ENCODE results near the gene C12orf42.

GRCh38 chr12:103442822-103443221 is 52.9 kb downstream of the C12orf42 start:
- TF ChIP-seq, protein P1, sequence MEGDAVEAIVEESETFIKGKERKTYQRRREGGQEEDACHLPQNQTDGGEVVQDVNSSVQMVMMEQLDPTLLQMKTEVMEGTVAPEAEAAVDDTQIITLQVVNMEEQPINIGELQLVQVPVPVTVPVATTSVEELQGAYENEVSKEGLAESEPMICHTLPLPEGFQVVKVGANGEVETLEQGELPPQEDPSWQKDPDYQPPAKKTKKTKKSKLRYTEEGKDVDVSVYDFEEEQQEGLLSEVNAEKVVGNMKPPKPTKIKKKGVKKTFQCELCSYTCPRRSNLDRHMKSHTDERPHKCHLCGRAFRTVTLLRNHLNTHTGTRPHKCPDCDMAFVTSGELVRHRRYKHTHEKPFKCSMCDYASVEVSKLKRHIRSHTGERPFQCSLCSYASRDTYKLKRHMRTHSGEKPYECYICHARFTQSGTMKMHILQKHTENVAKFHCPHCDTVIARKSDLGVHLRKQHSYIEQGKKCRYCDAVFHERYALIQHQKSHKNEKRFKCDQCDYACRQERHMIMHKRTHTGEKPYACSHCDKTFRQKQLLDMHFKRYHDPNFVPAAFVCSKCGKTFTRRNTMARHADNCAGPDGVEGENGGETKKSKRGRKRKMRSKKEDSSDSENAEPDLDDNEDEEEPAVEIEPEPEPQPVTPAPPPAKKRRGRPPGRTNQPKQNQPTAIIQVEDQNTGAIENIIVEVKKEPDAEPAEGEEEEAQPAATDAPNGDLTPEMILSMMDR (IDR thresholded peaks at IDR 0.05) = no peak
- no peak for TF ChIP-seq POLR2A (IDR thresholded peaks at IDR 0.05)
- TF ChIP-seq EP300 (IDR thresholded peaks at IDR 0.05) = no peak
